Thoracic aorta (tissue), 2 donors: ENCODE results near the gene JAKMIP1. TPM values are rescaled to one million over a fixed set of nuclear protein-coding genes. Genes with fewer than 3 reads are reported as not detected.

Experiments
- ATAC-seq: fragments of 150-250 bp; one replicate; pipeline ENCODE4 v1.8.0; 2017; ENCODE audit warnings: low read depth; ENCODE audit not compliant: insufficient number of reproducible peaks, low FRiP score
- DNase-seq: peaks from one replicate; pipeline ENCODE4 v3.0.0-alpha.2; 2020; ENCODE audit warnings: low spot score
- H3K27ac ChIP-seq, 2 donors: fragments of 200-600 bp; sonication (generic); 1 replicate in 1 of 2; 2 replicates in 1 of 2; pipeline ENCODE4 v1.5.1; 2016; ENCODE audit warnings: mild to moderate bottlenecking in 2 of 2, moderate library complexity in 2 of 2
- H3K27me3 ChIP-seq: fragments of 200-600 bp; sonication (generic); replicated peaks from 2 replicates; pipeline ENCODE4 v1.6.0; 2016; ENCODE audit warnings: mild to moderate bottlenecking; ENCODE audit not compliant: insufficient read depth
- H3K36me3 ChIP-seq: fragments of 200-600 bp; sonication (generic); one replicate; pipeline ENCODE4 v1.5.1; 2016
- H3K4me1 ChIP-seq, 2 donors: fragments of 200-600 bp; sonication (generic); 1 replicate in 1 of 2; 2 replicates in 1 of 2; pipeline versions ENCODE4 v1.5.1 to v1.6.0; 2016; ENCODE audit warnings: low read depth in 2 of 2, mild to moderate bottlenecking in 1 of 2; ENCODE audit not compliant: control insufficient read depth in 1 of 2
- H3K4me3 ChIP-seq: fragments of 200-600 bp; sonication (generic); 2 replicates; pipeline ENCODE4 v1.5.1; 2016; ENCODE audit warnings: mild to moderate bottlenecking
- H3K9me3 ChIP-seq: fragments of 200-600 bp; sonication (generic); 2 replicates; pipeline ENCODE4 v1.5.1; 2016
- CTCF ChIP-seq: fragments of 200-600 bp; sonication (generic); IDR thresholded peaks from one replicate; pipeline ENCODE4 v1.5.1; 2019; ENCODE audit warnings: antibody characterized with exemption
- total RNA-seq, 2 donors: library from RNA; depleted of rRNA; stranded (reverse); fragments of >200 nt; gene quantifications; one replicate each; pipeline versions ENCODE4 v1.1.0 to v1.2.3, GENCODE V29; 2016

Gene JAKMIP1
- total RNA-seq, 2 donors from 2014 or later = 0.28 to 0.81 TPM

GRCh38 chr4:6125103-6125651, 75.2 kb downstream of the JAKMIP1 start:
- TF ChIP-seq CTCF = no peak
- H3K4me1 ChIP-seq = no peaks in the 10 kb centered on the region
- ATAC-seq = no peak
- no peak overlapping the region for H3K27ac ChIP-seq
- H3K36me3 ChIP-seq = no peaks in the 10 kb centered on the region
- no peak overlapping the region for H3K4me3 ChIP-seq
- DNase-seq = no peak
- no peaks in the 10 kb centered on the region for H3K9me3 ChIP-seq
- H3K27me3 ChIP-seq = no peaks in the 10 kb centered on the region

- Histone ChIP-seq H3K4me3 (no peak overlapping the region), H3K9me3 (no peaks in the 10 kb centered on the region), H3K27ac (no peak overlapping the region), H3K36me3 (no peaks in the 10 kb centered on the region), H3K4me1 (no peaks in the 10 kb centered on the region), H3K27me3 (no peaks in the 10 kb centered on the region)
- ATAC-seq (no peak), DNase-seq (no peak)
- TF ChIP-seq CTCF = no peak
Observed at GRCh38 chr4:6124386-6125102, 75.8 kb downstream of the JAKMIP1 start.

GRCh38 chr4:6123976-6124375, 76.4 kb downstream of the JAKMIP1 start:
- Histone ChIP-seq H3K9me3 (no peaks in the 10 kb centered on the region), H3K4me1 (no peaks in the 10 kb centered on the region), H3K27me3 (no peaks in the 10 kb centered on the region), H3K27ac (no peak overlapping the region), H3K36me3 (no peaks in the 10 kb centered on the region), H3K4me3 (no peak overlapping the region)
- ATAC-seq = no peak
- no peak for DNase-seq
- TF ChIP-seq CTCF = no peak

- Histone ChIP-seq H3K4me3 (no peak overlapping the region), H3K4me1 (no peaks in the 10 kb centered on the region), H3K36me3 (no peaks in the 10 kb centered on the region), H3K27ac (no peak overlapping the region), H3K27me3 (no peaks in the 10 kb centered on the region), H3K9me3 (no peaks in the 10 kb centered on the region)
- ATAC-seq = no peak
- DNase-seq = no peak
- TF ChIP-seq CTCF = no peak
Observed at GRCh38 chr4:6123541-6123940, 76.8 kb downstream of the JAKMIP1 start.

GRCh38 chr4:6123116-6123515, 77.2 kb downstream of the JAKMIP1 start:
- no peaks in the 10 kb centered on the region for H3K36me3 ChIP-seq
- no peaks in the 10 kb centered on the region for H3K27me3 ChIP-seq
- no peak for ATAC-seq
- no peak overlapping the region for H3K4me3 ChIP-seq
- no peak for TF ChIP-seq CTCF
- no peaks in the 10 kb centered on the region for H3K9me3 ChIP-seq
- DNase-seq = no peak
- H3K4me1 ChIP-seq = no peaks in the 10 kb centered on the region
- no peak overlapping the region for H3K27ac ChIP-seq
